GM12873 (cell line): ENCODE measurements around the gene PRAMEF12.

ENCODE experiments used
- TF ChIP-seq, protein P1 (sequence below): IDR thresholded peaks from 2 replicates; pipeline ENCODE4 v1.5.1; 2012; ENCODE audit warnings: low read depth, mild to moderate bottlenecking, moderate library complexity, low read length, control low read depth; ENCODE audit not compliant: insufficient read depth; ENCODE audit errors: missing control alignments

PRAMEF12 gene

DNA sequence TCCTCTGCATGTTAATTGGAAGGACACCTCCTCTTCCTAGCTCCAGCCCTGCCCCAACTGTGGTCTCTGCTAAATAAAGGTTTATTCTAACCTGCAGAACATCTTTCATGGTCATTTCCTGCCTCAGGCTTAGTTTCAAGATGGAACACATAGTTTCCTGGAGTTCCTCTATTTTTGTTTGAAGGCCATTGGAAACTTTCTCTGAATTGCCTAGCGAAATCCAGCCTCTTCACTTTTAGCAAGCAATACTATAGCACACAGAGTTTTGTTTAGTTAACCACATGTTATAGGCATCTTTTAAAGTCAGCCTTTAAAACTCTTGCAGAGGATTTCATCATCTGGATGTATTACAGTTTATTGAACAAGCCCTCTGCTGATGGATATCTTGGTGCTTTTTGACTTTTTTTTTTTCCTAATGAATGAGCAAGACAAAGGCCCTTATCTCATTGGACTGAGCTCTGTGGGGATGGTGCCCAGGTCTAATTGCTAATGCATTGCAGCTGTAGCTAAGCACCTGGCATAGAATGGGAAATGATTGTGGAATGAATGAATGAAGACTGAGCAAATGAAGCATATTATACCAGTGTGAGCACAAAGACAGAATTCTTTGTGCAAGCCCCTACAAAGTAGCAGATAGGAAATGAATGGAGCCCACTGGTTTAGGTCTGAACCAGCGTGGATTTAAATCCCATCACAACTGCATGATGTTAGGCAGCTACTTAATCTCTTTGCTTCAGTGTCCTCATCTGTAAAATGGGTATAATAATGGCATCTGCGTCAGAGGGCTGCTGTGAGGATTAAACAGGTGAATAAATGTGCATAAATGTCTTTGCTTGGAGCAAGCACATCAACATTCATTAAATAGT lies 28.2 kb upstream of the PRAMEF12 start:
- TF ChIP-seq, protein P1, sequence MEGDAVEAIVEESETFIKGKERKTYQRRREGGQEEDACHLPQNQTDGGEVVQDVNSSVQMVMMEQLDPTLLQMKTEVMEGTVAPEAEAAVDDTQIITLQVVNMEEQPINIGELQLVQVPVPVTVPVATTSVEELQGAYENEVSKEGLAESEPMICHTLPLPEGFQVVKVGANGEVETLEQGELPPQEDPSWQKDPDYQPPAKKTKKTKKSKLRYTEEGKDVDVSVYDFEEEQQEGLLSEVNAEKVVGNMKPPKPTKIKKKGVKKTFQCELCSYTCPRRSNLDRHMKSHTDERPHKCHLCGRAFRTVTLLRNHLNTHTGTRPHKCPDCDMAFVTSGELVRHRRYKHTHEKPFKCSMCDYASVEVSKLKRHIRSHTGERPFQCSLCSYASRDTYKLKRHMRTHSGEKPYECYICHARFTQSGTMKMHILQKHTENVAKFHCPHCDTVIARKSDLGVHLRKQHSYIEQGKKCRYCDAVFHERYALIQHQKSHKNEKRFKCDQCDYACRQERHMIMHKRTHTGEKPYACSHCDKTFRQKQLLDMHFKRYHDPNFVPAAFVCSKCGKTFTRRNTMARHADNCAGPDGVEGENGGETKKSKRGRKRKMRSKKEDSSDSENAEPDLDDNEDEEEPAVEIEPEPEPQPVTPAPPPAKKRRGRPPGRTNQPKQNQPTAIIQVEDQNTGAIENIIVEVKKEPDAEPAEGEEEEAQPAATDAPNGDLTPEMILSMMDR, result no peak

DNA sequence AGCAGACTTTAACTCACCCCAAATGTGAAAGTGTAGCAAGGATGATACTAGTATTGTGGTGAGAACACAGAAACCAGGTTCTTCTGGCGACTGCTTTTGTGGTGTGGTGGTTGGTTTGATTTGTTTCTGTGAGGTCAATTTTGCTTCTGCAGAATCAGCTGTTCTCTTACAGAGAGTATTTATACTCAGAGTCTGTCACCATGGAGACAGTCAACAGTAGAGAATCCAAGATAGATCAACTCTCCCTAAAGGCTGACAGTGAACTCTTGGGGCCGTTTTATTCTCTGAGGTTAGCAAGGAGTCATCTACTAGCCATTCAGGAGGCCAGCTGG lies 27.6 kb upstream of the PRAMEF12 start, which contains the start of gene CFAP107:
Gene CFAP107, plus strand, starts transcription at position 209 of the 332 bp plus-strand sequence. CDS start 231 bp downstream, outside the sequence.
- TF ChIP-seq, protein P1, result no peak

DNA sequence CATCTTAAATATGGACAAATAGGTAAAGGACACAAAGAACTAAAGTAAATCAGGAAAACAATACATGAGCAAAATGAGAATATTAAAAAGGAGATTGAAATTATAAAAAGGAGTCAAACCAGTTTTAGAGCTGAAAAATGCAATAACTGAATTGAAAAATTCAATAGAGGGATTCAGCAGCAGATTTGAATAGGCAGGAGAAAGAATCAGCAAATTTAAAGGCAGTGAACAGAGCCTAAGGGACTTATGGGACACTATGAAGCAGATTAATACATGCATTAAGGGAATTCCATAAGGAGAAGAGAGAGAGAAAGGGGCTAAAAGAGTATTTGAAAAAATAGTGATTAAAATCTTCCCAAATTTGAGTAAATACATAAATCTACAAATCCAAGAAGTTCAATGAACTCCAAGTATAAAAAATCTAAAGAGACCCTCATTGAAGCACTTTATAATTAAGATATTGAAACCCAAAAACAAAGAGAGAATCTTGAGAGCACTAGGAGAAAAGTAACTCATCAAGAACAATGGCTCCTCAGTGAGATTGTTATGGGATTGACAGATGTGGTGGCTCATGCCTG lies 24.7 kb upstream of the PRAMEF12 start:
- TF ChIP-seq, protein P1, result no peak

DNA sequence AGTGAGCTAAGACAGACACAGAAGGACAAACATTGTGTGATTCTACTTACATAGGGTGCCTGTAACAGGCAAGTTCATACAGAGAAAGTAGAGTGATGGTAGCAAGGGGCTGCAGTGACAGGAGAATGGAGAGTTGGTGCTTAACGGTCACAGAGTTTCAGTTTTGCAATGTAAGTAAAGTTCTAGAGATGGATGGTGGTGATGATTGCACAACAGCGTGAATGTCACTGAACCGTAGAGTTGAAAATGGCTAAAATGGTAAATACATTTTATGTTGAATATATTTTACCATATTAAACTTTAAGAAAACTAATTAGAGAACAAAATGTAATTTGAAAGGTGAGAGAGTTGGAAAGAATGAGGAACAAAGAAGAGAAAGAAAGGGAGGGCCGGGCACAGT lies 18.8 kb upstream of the PRAMEF12 start:
- TF ChIP-seq, protein P1, result no peak

DNA sequence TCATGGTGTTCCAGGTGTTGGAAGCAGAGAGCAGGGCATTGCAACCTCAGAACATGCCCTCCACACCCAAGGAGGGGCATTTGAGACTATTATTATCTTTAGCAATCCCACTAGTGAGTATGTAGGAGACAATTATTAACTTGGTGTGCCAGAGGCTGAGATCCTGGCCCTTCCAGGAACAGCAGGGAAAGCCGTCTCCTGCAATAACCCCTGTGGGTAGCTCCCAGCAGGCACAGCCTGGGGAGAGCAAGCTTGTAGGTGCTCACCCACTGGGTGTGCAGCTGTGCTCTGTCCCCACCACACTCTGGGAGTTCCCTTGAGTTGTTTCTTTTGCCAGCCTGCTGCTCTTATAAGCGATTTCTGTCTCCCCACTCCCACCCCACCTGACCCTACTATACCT lies 17.3 kb upstream of the PRAMEF12 start:
- TF ChIP-seq, protein P1, result no peak

DNA sequence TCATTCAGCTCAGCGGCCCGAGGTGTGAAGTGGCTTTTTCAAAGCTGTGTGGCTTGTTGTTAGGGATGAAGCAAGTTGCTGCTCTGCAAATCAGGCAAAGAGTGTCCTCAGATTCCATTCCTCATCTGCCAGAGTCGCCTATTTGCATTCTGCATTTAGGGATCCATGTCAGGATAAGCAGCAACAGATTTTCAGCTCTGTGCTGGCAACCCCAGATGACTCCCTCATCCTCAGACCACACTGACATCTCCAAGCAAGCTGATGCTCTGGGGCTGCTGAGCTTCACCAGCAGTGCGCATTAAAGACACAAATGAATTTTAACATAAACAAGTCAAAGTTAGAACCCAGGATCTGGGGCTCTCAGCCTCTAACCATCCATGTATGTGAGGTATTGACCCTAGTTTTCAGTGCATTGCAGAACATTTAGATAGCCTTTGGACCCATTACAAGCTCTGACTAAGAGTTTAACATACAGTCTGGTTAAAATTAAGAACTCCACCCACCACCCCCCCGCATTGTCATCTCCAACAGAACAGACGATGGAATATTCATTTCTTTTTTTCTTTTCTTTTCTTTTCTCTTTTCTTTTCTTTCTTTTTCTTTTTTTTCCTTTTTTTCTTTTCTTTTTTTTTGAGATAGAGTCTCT lies 16.6 kb upstream of the PRAMEF12 start:
- TF ChIP-seq, protein P1, result no peak

DNA sequence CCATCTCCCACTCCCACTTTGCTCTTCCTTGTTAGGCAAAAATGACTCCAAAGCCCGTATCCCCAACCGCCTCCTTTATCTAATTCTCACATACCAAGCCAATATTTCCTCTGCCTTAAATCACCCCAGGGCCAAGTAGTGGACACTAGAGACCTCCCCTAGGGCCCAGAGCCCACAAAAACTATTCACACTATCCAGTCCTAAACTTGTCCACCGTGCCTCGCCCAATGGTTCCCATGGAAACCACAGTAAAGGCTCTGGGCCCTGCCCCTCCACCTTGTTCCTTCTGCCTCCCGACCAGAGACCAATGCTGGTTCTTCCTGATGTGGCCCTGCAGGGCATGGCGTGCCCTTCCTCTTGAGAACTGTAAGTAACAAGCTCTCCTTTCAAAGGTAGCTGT lies 15.7 kb upstream of the PRAMEF12 start:
- TF ChIP-seq, protein P1, result no peak
